GM18520 (cell line): ENCODE data around the gene ADD3.

Experiments used
- ATAC-seq: cut with Tn5 transposase; IDR thresholded peaks from one replicate; pipeline ENCODE4 v1.9.1; 2021; ENCODE audit not compliant: unreplicated experiment

Gene ADD3

DNA sequence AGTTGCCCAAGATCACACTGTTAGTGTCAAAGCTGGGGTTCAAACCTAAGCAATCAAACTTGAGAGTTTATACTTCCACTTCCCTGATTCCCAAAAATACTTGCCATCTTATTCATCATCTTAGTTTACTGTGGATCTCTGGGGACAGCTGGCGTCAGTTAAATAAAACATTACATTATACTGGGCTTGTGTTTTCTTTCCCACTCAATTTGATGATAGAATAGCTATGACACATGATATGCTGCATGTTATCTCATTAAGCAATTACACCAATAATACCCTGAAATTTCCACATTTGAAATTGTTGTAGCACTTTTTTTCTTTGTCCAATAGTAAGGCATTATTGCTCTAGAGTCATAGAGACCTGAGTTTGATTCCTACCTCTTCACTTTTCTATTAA, 136.7 kb downstream of the ADD3 start:
- no peak for ATAC-seq

DNA sequence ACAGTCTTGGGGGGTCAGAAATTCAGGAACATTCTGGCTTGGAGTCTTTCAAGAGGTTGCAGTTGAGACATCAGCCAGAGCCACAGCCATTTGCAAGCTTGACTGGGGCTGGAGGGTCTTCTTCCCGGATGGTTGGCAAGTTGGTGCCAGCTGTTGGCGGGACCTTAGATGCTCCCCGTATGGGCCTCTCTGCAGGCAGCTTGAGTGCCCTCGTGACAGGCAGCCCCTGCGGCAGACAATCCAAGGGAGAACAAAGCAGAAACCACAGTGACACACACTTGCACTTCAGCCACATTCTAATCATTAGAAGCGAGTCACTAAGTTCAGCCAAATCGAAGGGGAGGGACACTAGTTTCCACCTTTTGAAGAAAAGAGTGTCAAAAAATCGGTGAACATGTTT, 140.2 kb downstream of the ADD3 start:
- no peak for ATAC-seq

DNA sequence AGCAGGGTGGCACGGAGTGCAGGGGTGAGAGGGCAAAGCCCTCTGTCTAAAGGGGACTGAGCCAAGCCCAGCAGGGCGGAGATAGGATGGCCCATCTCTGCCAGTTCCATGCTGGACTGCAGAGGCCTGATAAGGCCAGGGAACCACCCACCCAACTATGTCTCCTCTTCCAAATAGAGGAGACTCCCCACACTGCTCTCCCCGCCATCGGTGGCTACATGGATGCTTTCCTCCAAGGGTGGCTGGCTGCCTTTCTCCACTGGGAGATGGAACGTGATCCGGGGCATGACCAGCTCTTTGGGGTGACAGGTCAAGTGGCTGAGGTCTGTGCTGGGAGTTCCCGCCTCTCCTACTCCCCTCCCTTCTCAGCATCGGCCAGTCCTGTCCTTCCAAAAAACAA, 141.5 kb downstream of the ADD3 start:
- ATAC-seq, result no peak

DNA sequence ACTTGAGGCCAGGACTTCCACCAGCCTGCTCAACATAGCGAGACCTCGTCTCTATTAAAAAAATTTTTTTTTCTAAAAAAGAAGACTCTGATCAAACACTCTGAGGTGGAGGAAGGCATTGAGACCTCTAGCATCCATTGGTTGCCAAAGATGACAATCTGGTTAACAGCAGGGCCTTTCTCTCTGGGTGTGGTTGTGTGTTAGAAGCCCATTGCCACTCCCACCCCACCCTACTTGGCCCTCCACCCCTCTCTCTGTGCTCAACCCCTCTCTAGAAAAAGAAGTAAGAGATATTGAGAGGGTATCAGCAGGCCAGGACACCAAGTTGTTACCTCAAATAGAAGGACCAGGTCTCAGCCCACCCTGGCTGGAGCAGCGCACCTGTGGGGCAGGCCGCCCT, 142.3 kb downstream of the ADD3 start:
- no peak for ATAC-seq

GRCh38 chr10:110150981-110151380, 143.2 kb downstream of the ADD3 start:
- ATAC-seq, result no peak

GRCh38 chr10:110151467-110151866, 143.7 kb downstream of the ADD3 start:
- ATAC-seq, result no peak

GRCh38 chr10:110151971-110152370, 144.2 kb downstream of the ADD3 start:
- no peak for ATAC-seq

GRCh38 chr10:110153396-110153795, 145.6 kb downstream of the ADD3 start:
- no peak for ATAC-seq

DNA sequence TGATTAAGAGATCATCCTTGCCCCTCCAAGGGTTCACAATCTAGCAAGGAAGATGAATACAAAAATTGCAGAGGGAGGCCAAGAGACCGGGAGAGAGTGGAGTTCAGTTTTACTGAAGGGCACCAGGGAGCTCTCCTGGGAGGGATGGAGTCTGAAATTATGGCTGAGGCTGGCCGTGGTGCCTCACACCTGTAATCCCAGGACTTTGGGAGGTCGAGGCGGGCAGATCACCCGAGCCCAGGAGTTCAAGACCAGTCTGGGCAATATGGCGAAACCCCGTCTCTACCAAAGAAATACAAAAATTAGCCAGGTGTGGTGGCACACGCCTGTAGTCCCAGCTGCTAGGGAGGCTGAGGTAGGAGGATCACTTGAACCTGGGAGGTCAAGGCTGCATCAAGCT, 148.3 kb downstream of the ADD3 start:
- no peak for ATAC-seq

- no peak for ATAC-seq
These were observed 150.5 kb downstream of the ADD3 start for GRCh38 chr10:110158051-110159005.

GRCh38 chr10:110160081-110160480, 152.3 kb downstream of the ADD3 start:
- no peak for ATAC-seq

- no peak for ATAC-seq
These were observed 152.7 kb downstream of the ADD3 start for GRCh38 chr10:110160522-110160921.

GRCh38 chr10:110162741-110163145, 155.0 kb downstream of the ADD3 start:
- no peak for ATAC-seq

DNA sequence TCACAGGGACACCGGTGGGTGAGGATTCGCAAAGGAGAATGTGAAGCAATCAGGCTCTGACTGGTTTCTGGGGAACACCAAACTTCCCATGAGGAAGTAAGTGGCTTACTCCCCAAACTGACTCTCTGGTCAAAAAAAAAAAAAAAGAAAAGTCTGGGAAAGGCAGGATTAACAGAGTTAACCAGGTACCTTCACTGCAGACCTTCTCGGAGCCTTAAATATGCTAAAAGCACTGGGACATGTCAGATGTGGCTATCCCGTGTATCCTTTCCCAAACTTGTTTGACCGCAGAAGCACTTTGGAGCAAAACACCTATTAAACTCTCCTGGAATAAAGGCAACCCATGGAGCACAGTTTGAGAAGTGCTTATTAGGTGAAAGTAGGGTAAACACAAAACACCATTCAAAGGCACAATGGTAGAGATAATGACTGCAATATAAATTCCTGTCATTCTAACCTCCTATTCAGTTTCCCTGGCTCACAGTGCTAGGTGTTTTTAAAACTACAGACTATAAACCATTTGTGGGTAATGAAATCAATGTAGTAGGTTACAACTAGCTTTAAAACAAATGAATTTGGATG, 155.5 kb downstream of the ADD3 start:
- no peak for ATAC-seq

DNA sequence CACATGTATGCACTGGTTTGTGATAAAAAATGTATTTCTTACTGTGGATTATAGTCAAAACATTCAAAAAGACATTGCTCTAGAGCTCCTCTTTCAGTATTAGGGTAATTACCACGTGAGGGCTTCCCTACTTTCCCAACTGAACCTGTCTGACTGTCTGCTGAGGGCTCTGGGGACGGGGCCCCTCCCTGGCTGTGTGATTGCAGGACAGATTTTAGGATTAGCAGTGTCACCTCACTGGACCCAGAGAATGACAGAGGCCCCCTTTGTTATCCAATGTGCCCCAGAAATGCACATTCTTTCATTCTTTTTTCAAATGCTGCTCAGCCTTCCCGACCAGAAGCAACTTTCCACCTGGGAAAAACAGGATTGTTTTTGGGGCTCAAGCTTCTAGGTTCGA, 156.1 kb downstream of the ADD3 start:
- ATAC-seq, result no peak

DNA sequence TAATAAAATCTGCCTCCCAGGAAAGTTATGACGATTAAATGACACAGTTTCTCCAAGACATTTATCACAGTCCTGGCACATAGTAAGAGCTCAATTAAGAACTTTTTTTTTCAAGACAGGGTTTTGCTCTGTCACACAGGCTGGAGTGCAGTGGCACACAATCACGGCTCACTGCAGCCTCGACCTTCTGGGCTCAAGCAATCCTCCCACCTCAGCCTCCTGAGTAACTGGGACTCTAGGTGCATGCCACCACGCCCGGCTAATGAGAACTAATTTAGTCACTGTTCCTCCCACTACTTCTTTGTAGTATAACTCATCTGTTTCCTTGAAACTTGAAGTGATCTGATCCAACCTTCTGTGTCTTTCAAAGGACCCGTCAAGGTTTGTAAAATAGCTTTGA, 157.5 kb downstream of the ADD3 start:
- no peak for ATAC-seq

GRCh38 chr10:110167149-110167548, 159.4 kb downstream of the ADD3 start:
- ATAC-seq, result no peak

DNA sequence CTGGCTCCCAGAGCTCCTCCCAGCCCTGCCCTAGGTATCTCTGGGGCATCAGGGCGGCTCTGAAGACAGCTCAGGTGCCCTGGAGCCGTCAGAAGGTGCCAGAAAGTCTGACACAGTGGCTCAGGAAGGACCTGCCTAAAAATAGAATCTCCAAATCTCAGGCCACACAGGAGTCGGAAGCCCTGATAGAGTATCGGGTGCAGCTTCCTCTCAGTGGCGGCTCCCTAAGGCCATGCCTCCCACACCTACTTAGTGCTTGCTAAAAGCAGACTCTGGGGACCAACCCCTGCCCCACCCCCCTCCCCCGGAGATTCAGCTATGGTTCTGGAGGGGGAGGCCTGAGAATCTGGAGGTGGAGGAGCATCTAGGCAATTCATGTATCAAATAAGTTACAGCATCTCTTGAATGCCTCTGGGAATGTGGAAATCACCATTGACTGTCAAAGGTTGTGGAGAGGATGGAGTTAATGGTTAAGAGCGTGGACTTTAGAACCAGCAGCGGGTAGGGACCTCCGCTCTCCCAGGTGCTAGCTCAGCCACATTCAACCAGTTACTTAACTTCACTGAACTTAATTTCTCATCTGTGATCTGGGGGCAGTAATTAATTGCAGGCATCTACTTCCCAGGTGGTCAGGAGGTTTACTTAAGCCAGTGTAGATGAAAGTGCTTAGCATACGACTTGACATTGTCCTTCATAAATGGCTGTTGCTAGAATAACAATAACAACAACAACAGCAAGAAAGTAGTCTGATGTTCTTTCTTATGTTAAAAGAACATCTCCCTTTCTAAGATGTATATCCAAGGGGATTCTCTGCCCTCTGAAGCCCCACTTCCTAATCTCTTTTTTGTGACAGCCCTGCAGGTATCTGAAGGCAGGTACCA, 161.1 kb downstream of the ADD3 start:
- no peak for ATAC-seq

GRCh38 chr10:110169586-110169985, 161.8 kb downstream of the ADD3 start:
- ATAC-seq, result no peak

- no peak for ATAC-seq
These were observed 162.6 kb downstream of the ADD3 start for GRCh38 chr10:110170142-110170971.

DNA sequence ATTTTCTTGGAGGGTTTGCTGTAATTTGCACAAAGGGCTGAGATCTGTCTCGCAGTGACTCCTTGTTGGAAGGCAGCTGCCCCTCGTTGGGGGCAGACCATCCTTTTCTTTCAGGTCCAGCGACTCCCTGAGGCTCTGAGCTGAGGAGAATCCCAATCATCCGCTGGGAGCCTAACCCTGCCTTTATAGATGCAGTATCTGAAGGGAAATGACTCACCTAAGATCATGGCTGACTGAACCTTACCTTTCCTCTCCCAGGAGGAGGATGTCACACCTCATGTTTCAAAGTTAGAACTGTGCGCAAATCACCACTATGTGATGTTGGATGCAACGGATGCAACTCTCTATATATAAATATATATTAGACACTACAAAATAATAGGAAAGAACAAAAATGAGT, 163.2 kb downstream of the ADD3 start:
- ATAC-seq, result no peak
